Activated CD4-positive, alpha-beta T cell treated with anti-CD3 and anti-CD28 coated beads, Interleukin-2, amount 50 U/mL, for 16 hours (primary cell): ENCODE measurements around the gene EXT2.
A peak's percentile ranks its signal among the peaks of the same experiment; 100 is the strongest.

Source experiments
- DNase-seq: peaks from one replicate; pipeline ENCODE4 v3.0.0-alpha.2; 2020

EXT2 gene

DNA sequence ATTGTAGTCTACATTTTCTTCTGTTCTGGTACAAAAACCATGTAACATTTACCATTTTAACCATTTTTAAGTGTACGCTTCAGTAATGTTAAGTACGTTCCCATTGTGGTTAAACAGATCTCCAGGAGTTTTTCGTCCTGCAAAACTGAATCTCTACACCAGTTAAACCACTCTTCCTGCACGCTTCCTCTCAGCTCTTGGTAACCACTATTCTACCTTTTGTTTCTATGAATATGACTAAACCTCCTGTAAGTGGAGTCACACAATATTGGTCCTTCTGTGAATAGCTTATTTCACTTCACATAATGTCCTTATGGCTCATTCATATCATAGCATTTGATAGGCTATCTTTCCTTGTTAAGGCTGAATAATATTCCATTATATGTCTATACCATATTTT is 7.1 kb upstream of the EXT2 start:
- DNase-seq, result peak; percentile 51

GRCh38 chr11:44088871-44089270 is 6.6 kb upstream of the EXT2 start:
- DNase-seq, result no peak

- DNase-seq, result no peak
These were observed 4.9 kb upstream of the EXT2 start for GRCh38 chr11:44090539-44090938.

DNA sequence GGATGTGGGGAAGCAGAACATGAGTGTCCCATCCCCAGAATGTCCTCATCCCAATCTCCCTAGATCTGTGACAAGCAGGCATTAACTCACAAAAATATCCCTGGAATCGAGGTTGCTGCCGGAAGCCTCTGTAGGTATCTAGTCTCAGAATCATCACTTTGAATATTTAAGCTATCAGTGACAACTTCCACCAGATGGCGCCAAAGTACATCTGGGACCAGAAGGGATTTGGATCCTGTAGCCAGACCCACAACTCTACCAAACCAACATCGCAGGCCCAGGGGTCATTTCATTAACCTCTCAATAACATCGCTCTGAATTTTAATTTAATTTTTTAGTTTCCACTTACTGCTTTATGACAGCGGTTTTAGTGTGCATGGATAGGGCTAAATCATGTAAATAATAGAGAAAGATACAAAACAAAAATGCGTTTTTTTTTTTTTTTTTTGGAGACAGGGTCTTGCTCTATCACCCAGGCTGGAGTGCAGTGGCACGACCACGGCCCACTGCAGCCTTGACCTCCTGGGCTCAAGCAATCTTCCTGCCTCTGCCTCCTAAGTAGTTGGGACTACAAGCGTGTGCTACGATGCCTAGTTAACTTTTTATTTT is 1.1 kb upstream of the EXT2 start:
- DNase-seq, result peak; percentile 83

DNA sequence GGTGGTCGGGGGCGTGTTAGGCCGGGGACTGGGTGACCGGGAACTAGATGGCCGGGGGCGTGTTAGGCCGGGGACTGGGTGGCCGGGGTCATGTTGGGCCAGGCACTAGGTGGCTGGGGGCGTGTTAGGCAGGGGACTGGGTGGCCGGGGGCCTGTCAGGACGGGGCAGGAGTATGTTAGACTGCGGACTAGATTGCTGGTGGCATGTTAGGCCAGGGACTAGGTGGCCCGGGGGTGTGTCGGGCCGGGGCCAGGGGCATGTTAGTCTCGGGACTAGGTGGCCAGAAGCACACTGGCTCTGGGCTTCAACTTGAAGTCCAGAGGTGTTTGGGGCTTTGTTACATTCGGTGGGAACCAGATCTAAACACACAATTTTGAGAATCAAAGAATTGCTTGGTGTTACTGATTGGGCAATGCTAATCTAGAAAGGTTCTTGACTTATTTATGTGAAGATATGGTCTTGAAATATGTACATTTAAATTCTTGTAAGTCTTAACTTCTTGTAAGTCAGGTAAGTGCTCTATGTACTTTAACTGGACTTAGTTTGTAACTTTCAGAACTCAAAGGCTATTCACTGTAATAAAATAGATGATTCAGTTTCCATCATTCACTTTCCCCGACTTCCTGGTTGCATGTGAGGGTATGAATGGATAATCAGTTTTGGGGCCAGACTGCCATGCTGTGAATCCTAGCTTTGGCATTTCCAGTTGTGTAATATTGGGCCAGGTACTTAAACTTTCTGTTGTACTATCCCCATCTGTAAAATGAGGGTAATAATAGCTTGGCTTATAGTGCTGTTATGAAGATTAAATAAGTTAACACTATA is 1.1 kb downstream of the EXT2 start:
- no peak for DNase-seq

DNA sequence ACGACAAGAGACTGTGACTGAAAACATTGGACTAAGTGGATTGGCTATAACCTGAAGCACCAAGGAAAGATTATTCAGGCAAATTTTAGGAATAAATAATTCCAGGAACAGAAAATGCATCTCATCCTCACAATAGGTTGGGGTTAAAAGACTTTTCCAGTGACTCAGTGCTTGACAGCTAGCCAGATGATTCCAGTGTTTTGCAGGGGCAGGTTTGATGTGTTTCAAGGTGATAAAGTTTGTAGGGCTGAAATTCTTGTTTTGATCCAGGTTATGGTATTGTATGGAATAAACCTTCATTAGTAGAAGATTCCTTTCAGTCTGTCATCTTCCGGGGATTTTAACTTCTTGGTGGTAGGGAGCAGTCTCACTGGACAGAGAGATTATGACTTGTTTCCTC is 2.3 kb downstream of the EXT2 start:
- DNase-seq, result no peak

GRCh38 chr11:44101098-44101497 is 5.6 kb downstream of the EXT2 start:
- no peak for DNase-seq

GRCh38 chr11:44104481-44105294 is 9.2 kb downstream of the EXT2 start:
- DNase-seq, result peak; percentile 23

- no peak for DNase-seq
These were observed 12.8 kb downstream of the EXT2 start for GRCh38 chr11:44108260-44108659.

DNA sequence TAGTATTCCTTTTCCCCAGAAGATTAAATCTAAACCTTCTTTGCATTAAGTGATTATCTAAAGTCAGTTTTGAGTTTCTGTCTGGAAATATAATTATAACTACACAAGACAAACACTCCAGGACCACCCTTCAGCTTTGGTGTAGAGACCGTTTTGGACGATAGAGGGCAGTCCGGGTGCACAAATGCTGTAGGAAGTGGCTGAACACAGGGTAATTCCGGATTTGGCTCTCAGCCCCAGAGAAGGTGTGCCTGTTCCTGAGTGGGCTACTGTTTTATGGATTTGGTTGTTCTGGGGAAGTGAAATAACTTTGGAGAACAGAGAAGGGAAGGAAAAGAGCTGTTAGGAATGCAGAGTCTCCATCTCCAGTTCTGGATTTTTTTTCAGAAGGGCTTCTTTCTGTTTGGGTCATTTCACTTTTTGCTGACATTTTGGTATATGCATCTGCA is 14.8 kb downstream of the EXT2 start:
- DNase-seq, result peak; percentile 66

DNA sequence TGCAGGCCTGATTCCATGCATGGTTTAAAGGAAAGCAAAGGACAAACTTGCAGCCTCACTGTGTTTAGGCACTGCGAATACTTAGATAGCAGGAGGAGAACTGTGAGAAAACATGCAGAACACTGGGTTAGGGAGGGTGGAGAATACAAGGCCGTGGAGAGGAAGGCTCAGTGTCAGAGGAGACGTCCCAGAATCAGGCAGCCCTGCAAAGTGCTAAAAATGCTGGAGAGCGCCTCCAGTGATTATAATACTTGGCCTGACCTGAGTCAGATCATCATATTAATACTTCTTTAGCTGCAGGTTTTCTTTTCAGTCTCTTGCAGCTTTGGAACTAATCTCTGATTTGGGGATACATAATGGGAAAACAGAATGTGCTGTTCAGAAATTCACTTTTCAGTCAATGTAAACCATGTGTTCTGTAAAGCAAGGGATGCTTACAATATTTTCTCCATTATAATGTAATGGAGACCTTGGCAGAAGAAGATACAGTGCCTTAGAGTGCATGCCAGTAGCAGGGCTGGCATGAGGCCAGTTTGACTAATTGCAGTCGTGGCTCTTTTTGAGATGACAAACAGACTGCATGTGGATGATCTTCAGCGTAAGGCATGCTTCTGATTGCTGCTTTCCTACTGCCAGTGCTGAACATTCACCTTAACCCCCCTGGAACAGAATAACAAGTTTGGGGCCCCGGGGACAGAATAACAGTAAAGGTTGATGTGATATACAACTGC is 16.8 kb downstream of the EXT2 start:
- peak; percentile 8 for DNase-seq

GRCh38 chr11:44113018-44113417 is 17.5 kb downstream of the EXT2 start:
- DNase-seq, result no peak

DNA sequence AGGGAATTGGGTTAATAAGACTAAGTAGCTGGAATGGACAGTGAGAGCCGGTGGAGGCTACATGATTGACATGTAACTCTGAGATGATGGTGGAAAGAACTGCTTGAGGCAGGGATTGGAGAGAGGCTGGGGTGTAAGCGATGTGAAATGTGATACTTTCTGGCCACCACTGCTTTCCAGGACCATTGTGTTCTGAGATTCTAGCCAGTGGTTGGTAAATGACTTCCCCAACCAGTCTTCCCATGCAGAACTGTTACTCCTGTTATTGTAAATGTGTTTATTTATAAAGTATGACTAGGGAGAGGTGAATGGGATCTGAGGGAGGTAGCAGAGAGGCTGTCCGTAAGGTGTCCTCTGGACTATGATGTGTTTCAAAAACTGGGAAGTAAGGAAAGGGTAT is 18.1 kb downstream of the EXT2 start:
- DNase-seq, result no peak

DNA sequence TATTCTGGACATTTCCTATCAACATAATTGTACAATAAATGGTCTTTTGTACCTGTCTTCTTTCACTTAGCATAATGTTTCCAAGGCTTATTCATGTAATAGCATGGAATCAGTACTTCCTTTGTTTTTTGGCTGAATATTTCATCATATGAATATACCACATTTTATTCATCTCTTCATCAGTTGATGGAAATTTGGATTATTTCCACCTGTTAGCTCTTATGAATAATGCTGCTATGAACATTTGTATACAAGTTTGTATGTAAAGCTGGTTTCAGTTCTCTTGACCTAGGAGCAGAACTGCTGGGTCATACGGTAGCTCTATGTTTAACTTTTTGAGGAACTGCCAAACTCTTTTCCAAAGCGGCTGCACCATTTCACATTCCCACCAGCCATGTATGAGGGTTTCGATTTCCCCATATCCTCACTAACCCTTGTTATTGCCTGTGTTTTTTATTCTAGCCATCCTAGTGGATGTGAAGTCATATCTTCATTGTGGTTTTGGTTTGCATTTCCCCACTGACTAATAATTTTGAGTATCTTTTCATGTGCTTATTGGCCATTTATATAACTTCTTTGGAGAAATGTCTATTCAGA is 20.9 kb downstream of the EXT2 start:
- DNase-seq, result no peak

DNA sequence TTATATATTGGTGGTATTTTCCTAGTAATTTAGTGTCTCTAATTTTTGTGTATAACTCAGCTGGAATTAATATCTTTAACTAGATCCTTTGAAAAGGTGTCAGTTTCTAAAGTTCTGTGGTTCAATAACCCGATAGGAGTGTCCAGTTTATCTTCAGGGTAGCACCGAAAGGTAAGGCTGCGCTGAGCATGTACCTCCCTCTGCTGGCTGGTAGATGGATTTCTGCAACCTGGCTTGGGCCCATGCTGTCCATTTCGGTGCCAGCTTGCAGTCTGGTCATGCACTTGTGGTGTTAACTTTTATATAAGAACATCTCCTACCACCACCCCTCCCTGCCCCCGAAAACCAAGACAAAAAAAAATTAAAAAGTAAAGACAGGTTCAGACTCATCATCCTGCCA is 24.7 kb downstream of the EXT2 start:
- DNase-seq, result no peak

DNA sequence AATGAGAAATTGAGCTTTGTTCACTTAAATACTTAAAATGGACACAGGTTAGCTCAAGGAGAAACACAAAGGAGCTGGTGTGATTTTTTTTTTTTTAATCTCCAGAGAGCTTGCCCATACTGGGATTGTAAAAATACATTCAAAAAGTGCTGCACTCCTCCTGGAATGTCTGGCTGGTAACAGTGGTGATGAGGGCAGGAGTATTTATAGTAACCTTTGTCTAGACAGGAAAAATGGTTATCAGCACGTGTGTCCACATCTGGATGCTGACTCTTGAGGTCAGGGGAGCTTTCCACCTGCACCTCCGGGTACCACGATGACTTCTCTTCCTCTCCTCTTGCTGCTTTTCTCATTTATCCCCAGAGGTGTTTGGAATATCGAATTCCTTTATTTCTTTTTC is 30.1 kb downstream of the EXT2 start:
- DNase-seq, result no peak

DNA sequence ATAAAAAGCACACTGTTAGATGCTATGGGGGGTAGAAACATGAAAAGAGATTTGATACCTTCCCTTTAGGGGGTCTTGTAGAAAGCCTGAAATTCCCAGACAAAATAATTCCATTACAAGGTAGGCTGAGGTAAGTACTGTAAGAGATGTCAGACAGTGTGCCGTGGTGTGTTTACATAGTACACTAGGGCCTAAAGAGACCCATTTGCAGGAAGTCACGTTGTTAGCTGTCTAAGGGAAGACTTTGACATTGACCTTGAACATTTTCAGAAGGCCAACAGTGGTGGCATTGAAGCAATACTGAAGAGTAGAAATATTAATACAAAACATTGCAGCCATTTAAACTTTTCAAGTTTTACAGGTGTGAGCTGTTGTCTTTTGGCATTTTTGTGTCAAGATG is 30.8 kb downstream of the EXT2 start:
- DNase-seq, result no peak

DNA sequence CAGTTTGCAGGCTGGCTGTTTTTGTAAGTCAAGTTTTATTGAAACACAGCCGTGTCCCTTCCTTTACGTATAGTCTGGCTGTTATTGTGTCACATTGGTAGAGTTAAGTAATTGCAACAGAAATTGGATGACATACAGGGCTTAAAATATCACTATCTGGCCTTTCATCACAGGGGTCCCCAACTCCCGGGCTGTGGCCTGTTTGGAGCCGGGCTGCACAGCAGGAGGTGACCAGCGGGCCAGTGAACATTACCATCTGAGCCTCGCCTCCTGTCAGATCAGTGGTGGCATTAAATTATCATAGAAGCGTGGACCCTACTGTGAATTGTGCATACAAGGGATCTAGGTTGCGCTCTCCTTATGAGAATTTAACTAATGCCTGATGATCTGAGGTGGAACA is 31.7 kb downstream of the EXT2 start:
- DNase-seq, result no peak

DNA sequence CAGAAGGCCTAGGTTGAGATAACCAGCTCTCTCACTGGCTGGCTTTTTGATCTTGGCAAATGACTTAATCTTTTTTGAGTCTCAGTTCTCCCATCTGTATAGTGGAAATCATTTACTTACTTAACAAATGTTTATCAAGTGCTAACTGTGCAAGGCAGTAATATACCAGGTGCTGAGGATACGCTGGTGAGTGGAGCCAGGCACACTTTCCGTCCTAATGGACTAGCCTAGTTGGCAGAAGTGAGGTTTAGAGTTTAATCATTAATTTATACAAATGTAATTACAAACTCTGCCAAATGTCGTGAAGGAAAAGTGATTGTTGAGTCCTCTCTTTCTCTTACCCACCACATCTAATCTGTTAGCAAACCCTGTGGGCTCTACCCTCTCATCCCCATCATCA is 33.3 kb downstream of the EXT2 start:
- DNase-seq, result no peak

DNA sequence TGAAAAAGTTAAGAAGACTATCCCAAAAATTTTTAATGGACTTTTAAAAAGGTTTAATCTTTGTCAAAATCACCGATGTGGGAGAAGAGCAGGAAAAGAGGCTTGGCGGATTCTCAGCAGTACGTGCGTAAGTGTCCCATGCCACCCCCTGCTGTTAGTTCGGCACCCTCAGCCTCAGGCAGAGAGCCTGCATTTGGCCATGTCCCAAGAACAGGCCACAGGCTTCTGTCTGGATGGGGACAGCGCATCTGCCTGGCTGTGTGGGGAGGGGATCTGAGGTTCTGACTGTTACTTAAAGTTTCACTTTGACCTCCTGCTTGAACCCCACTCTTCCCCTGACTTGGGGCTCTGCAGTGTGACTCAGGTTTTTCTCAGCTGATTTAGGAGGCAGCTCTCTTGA is 35.3 kb downstream of the EXT2 start:
- no peak for DNase-seq

- peak; percentile 10 for DNase-seq
These were observed 38.0 kb downstream of the EXT2 start for GRCh38 chr11:44133335-44133946.

DNA sequence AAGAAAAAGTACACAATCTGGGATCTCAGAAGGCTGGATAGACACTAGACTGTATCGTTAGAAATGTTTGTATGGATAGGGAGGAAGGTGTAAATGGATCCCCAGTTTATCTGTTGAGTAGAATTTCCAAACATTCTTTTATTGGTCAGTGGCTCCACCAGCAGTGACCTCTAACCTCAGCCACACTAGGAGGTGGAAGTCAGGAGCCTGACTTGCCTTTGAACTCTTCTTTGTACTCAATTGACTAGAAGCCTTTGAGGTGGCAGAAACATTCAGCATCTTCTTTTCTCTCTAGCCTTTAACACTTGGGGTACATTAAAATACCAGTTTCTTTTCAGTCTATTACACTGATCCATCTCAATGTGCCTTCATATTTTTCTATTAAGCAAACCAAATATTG is 39.1 kb downstream of the EXT2 start:
- DNase-seq, result no peak
